Activated T-cell treated with anti-CD3 and anti-CD28 coated beads, Interleukin-2, amount 50 U/mL, for 72 hours (primary cell): ENCODE results near the gene CDK11B. TPM values are rescaled to one million over a fixed set of nuclear protein-coding genes. Genes with fewer than 3 reads are reported as not detected.

Source experiments
- ATAC-seq, 2 donors: fragments of 150-1000 bp; cut with Tn5 transposase; replicated peaks in 1 of 2; 2 replicates each; pipeline ENCODE4 v1.10.0; 2021; ENCODE audit warnings: moderate library complexity in 2 of 2, mild to moderate bottlenecking in 1 of 2
- DNase-seq, 2 donors: peaks; one replicate each; pipeline ENCODE4 v3.0.0; 2021 to 2022; ENCODE audit warnings: mixed read lengths in 1 of 2
- H3K27ac Mint-ChIP-seq: one replicate; pipeline ENCODE4 v1.8.0; 2022; ENCODE audit warnings: mild to moderate bottlenecking, moderate library complexity, mixed read lengths
- H3K27me3 Mint-ChIP-seq: one replicate; pipeline ENCODE4 v1.8.0; 2022; ENCODE audit warnings: low read depth, mixed read lengths
- H3K36me3 Mint-ChIP-seq, 2 donors: one replicate each; pipeline ENCODE4 v1.8.0; 2022; ENCODE audit warnings: mixed read lengths in 2 of 2, mild to moderate bottlenecking in 1 of 2; ENCODE audit not compliant: insufficient read depth in 2 of 2
- H3K4me1 Mint-ChIP-seq: one replicate; pipeline ENCODE4 v1.8.0; 2022; ENCODE audit warnings: low read depth, mixed read lengths
- H3K4me3 Mint-ChIP-seq, 2 donors: one replicate each; pipeline ENCODE4 v1.8.0; 2022; ENCODE audit warnings: mild to moderate bottlenecking in 2 of 2, mixed read lengths in 2 of 2, moderate library complexity in 2 of 2
- H3K9me3 Mint-ChIP-seq, 2 donors: one replicate each; pipeline ENCODE4 v1.8.0; 2022; ENCODE audit warnings: mixed read lengths in 2 of 2
- total RNA-seq, 2 donors: library from RNA; stranded (reverse); gene quantifications; one replicate each; pipeline ENCODE4 v1.2.3, GENCODE V29; 2022

The CDK11B gene
- total RNA-seq, 2 donors from 2014 or later, result 41.5 to 42.3 TPM

GRCh38 chr1:1631782-1632420 is 26.9 kb downstream of the CDK11B start, which contains the start of gene MMP23B:
TSS of gene MMP23B (plus strand) at chr1:1632173. CDS start at chr1:1632219, 46 bp downstream.
- no peaks in the 10 kb centered on the region for H3K27me3 Mint-ChIP-seq

GRCh38 chr1:1630965-1631781 is 27.6 kb downstream of the CDK11B start:
- no peak for ATAC-seq
- H3K4me3 Mint-ChIP-seq, result peak overlapping the region; percentile 51 to 68

More at GRCh38 chr1:1631782-1632420, 26.9 kb downstream of the CDK11B start, which contains the start of gene MMP23B:
- DNase-seq (no peak), ATAC-seq (no peak)
- Mint-ChIP-seq H3K9me3 (no peaks in the 10 kb centered on the region), H3K36me3 (peaks cover 2% of the 10 kb centered on the region in 2 donors), H3K27ac (no peak within 1 kb of the TSS), H3K4me1 (no peaks in the 10 kb centered on the region), H3K4me3 (peak within 1 kb of the TSS; percentile 51 to 68)

GRCh38 chr1:1630191-1630964 is 28.4 kb downstream of the CDK11B start:
- Mint-ChIP-seq H3K4me1 (no peaks in the 10 kb centered on the region), H3K27ac (peak overlapping the region; percentile 85), H3K4me3 (peak overlapping the region; percentile 84 to 88), H3K36me3 (peaks cover 2% of the 10 kb centered on the region in 2 donors), H3K27me3 (no peaks in the 10 kb centered on the region), H3K9me3 (no peaks in the 10 kb centered on the region)
- DNase-seq (peak; percentile 95 to 96), ATAC-seq (peak; percentile 89 to 90)

More at GRCh38 chr1:1630965-1631781, 27.6 kb downstream of the CDK11B start:
- Mint-ChIP-seq H3K9me3 (no peaks in the 10 kb centered on the region), H3K4me1 (no peaks in the 10 kb centered on the region), H3K27ac (no peak overlapping the region), H3K36me3 (peaks cover 2% of the 10 kb centered on the region in 2 donors), H3K27me3 (no peaks in the 10 kb centered on the region)
- peak in 1 of 2 donors; percentile 29 for DNase-seq

GRCh38 chr1:1629430-1630190 is 29.2 kb downstream of the CDK11B start:
- H3K4me3 Mint-ChIP-seq, result peak overlapping the region; percentile 60 to 71
- no peaks in the 10 kb centered on the region for H3K9me3 Mint-ChIP-seq
- H3K27ac Mint-ChIP-seq, result peak overlapping the region; percentile 80
- peaks cover 2% of the 10 kb centered on the region in 2 donors for H3K36me3 Mint-ChIP-seq
- no peaks in the 10 kb centered on the region for H3K27me3 Mint-ChIP-seq
- peak; percentile 40 to 41 for ATAC-seq
- DNase-seq, result peak; percentile 61 to 66
- no peaks in the 10 kb centered on the region for H3K4me1 Mint-ChIP-seq

- DNase-seq, result peak; percentile 35 to 40
- no peaks in the 10 kb centered on the region for H3K9me3 Mint-ChIP-seq
- no peak overlapping the region for H3K27ac Mint-ChIP-seq
Measured at GRCh38 chr1:1628754-1629429, 29.9 kb downstream of the CDK11B start.

GRCh38 chr1:1627829-1628753 is 30.7 kb downstream of the CDK11B start:
- Mint-ChIP-seq H3K4me1 (no peaks in the 10 kb centered on the region), H3K36me3 (peaks cover 2% of the 10 kb centered on the region in 2 donors), H3K4me3 (peak overlapping the region in 1 of 2 donors; percentile 45), H3K27ac (no peak overlapping the region), H3K9me3 (no peaks in the 10 kb centered on the region), H3K27me3 (no peaks in the 10 kb centered on the region)
- ATAC-seq (no peak), DNase-seq (no peak)

More at GRCh38 chr1:1628754-1629429, 29.9 kb downstream of the CDK11B start:
- ATAC-seq, result peak; percentile 4 to 10
- peak overlapping the region; percentile 43 to 45 for H3K4me3 Mint-ChIP-seq
- no peaks in the 10 kb centered on the region for H3K4me1 Mint-ChIP-seq
- H3K36me3 Mint-ChIP-seq, result peaks cover 2% of the 10 kb centered on the region in 2 donors
- no peaks in the 10 kb centered on the region for H3K27me3 Mint-ChIP-seq

GRCh38 chr1:1627261-1627828 is 31.5 kb downstream of the CDK11B start:
- Mint-ChIP-seq H3K36me3 (peaks cover 2% of the 10 kb centered on the region in 2 donors), H3K4me3 (no peak overlapping the region), H3K9me3 (no peaks in the 10 kb centered on the region), H3K4me1 (no peaks in the 10 kb centered on the region), H3K27me3 (no peaks in the 10 kb centered on the region), H3K27ac (no peak overlapping the region)
- DNase-seq (no peak), ATAC-seq (no peak)

- Mint-ChIP-seq H3K4me1 (no peaks in the 10 kb centered on the region), H3K9me3 (no peaks in the 10 kb centered on the region), H3K27me3 (no peaks in the 10 kb centered on the region), H3K27ac (no peak overlapping the region), H3K36me3 (peaks cover 2% of the 10 kb centered on the region in 2 donors), H3K4me3 (no peak overlapping the region)
- ATAC-seq (no peak), DNase-seq (no peak)
Measured at GRCh38 chr1:1626207-1627141, 32.3 kb downstream of the CDK11B start.

- ATAC-seq, result no peak
- Mint-ChIP-seq H3K4me1 (no peaks in the 10 kb centered on the region), H3K27ac (no peak overlapping the region), H3K36me3 (peaks cover 2% of the 10 kb centered on the region in 2 donors), H3K27me3 (no peaks in the 10 kb centered on the region), H3K9me3 (no peaks in the 10 kb centered on the region), H3K4me3 (no peak overlapping the region)
- DNase-seq, result no peak
Measured at GRCh38 chr1:1625824-1626206, 33.0 kb downstream of the CDK11B start.

GRCh38 chr1:1625404-1625775 is 33.4 kb downstream of the CDK11B start:
- no peak for DNase-seq
- H3K4me1 Mint-ChIP-seq, result no peaks in the 10 kb centered on the region
- ATAC-seq, result no peak

More at GRCh38 chr1:1625404-1625775, 33.4 kb downstream of the CDK11B start:
- Mint-ChIP-seq H3K36me3 (peaks cover 2% of the 10 kb centered on the region in 2 donors), H3K4me3 (no peak overlapping the region), H3K9me3 (no peaks in the 10 kb centered on the region), H3K27ac (no peak overlapping the region), H3K27me3 (no peaks in the 10 kb centered on the region)
